NCI-H2081 (cell line): ENCODE measurements around the gene NR1D1.
"Not testable (repeated sequence)": the region's sequence is repeated elsewhere in the genome, so short reads cannot be mapped to it uniquely, and the experiment has no call there.

ENCODE experiments used
- DNase-seq, 2 experiments: peaks; one replicate each; lab custom pipeline; 2025; lab: John Stamatoyannopoulos, UW

The NR1D1 gene

GRCh38 chr17:40100419-40100668 is at the start of gene NR1D1:
NR1D1 (minus strand) TSS chr17:40100589; CDS start chr17:40100094, 495 bp downstream.
- no peak for DNase-seq

- no peak for DNase-seq
Observed at GRCh38 chr17:40148527-40148926, 48.1 kb upstream of the NR1D1 start.

- DNase-seq, result no peak
Observed at GRCh38 chr17:40145476-40145875, 45.1 kb upstream of the NR1D1 start.

- not testable (repeated sequence) for DNase-seq
Observed at GRCh38 chr17:40143166-40143565, 42.8 kb upstream of the NR1D1 start.

GRCh38 chr17:40139566-40140058 is 39.2 kb upstream of the NR1D1 start:
- DNase-seq, result no peak

- DNase-seq, result no peak
Observed at GRCh38 chr17:40135817-40136216, 35.4 kb upstream of the NR1D1 start.

GRCh38 chr17:40134184-40134583 is 33.8 kb upstream of the NR1D1 start:
- DNase-seq, result no peak

GRCh38 chr17:40130352-40131042 is 30.1 kb upstream of the NR1D1 start:
- no peak for DNase-seq

GRCh38 chr17:40129498-40129897 is 29.1 kb upstream of the NR1D1 start:
- DNase-seq, result no peak

GRCh38 chr17:40124279-40125141 is 24.1 kb upstream of the NR1D1 start:
- peak; percentile 42 to 71 for DNase-seq

GRCh38 chr17:40123811-40124114 is 23.4 kb upstream of the NR1D1 start:
- DNase-seq, result no peak

- DNase-seq, result peak; percentile 56 to 65
Observed at GRCh38 chr17:40122999-40123810, 22.8 kb upstream of the NR1D1 start.

GRCh38 chr17:40122136-40122998 is 22.0 kb upstream of the NR1D1 start:
- DNase-seq, result peak; percentile 66 to 79

- peak; percentile 82 to 84 for DNase-seq
Observed at GRCh38 chr17:40121181-40122135, 21.1 kb upstream of the NR1D1 start, which contains the start of gene MSL1. MSL1 (plus strand) TSS chr17:40121971; CDS start chr17:40122613, 642 bp downstream.

GRCh38 chr17:40115101-40115436 is 14.7 kb upstream of the NR1D1 start:
- DNase-seq, result no peak

- no peak for DNase-seq
Observed at GRCh38 chr17:40113907-40114245, 13.5 kb upstream of the NR1D1 start.

GRCh38 chr17:40113110-40113906 is 12.9 kb upstream of the NR1D1 start:
- DNase-seq, result peak; percentile 96 to 97

- peak; percentile 41 to 72 for DNase-seq
Observed at GRCh38 chr17:40112718-40113109, 12.3 kb upstream of the NR1D1 start.

GRCh38 chr17:40112191-40112711 is 11.9 kb upstream of the NR1D1 start:
- DNase-seq, result no peak
